Activated effector memory CD4-positive, alpha-beta T cell treated with anti-CD3 and anti-CD28 coated beads, Interleukin-2, amount 50 U/mL, for 16 hours (primary cell): ENCODE data around the gene PDK2.
"Not testable (repeated sequence)": the region's sequence is repeated elsewhere in the genome, so short reads cannot be mapped to it uniquely, and the experiment has no call there.

Experiments
- DNase-seq: peaks from one replicate; pipeline ENCODE4 v3.0.0-alpha.2; 2020

PDK2 gene

DNA sequence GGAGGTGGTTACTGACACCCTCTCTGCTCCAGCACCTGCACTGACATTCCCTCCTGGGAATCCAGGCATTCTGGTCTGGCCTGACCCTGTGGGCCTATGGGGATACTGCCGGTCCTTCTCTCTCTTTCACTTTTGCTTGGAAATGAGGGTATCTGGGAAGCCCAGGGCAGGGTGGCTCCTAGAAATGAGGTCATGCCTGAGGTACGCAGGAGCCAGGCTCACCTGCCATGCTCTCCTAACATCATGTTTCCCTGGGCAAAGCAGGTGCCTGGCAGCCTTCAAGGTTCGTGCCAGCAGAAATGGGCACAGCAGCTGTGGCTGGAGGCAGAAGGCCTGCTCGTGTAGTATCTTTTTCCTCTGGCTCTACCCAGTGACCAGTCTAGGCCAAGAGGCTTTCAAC is 35.9 kb upstream of the PDK2 start:
- DNase-seq = no peak

DNA sequence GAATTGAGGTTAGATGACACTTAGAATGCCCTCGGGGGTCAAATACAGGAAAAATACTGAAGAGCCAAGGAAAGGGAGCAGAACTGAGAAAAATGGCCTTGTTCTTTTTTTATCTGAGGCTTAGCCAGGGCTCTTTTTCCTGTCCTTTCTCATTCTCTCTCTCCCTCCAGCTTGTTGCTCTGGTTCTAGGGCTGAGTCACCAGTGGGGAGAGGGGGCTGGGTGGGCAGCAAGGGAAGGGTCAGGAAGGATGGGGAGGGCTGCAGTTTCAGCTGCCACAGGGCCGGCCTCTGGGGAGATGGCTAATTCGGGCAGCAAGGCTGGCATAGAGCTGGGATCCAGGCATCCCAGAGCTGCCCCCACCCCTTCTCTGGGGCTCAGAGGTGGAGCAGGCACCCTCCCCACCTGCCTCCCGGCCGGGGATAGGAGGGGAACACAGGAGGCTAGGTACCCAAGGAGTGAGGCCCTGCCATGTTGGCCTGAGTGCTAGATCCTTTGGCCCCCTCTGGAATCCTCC is 35.3 kb upstream of the PDK2 start:
- no peak for DNase-seq

GRCh38 chr17:50060951-50061712 is 34.0 kb upstream of the PDK2 start:
- no peak for DNase-seq

DNA sequence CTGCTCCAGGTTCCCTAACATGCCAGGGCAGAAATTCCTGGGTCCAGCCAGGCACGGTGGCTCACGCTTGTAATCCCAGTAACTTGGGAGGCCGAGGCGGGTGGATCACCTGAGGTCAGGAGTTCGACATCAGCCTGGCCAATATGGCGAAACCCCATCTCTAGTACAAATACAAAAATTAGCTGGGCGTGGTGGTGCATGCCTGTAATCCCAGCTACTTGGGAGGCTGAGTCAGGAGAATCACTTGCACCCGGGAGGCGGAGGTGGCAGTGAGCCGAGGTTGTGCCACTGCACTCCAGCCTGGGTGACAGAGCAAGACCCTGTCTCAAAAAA is 33.5 kb upstream of the PDK2 start:
- not testable (repeated sequence) for DNase-seq

- no peak for DNase-seq
These were observed 32.6 kb upstream of the PDK2 start for GRCh38 chr17:50062293-50063243.

GRCh38 chr17:50063561-50064252 is 31.4 kb upstream of the PDK2 start:
- DNase-seq = no peak

GRCh38 chr17:50064253-50065001 is 30.7 kb upstream of the PDK2 start:
- DNase-seq = no peak

GRCh38 chr17:50065056-50065455 is 30.1 kb upstream of the PDK2 start:
- no peak for DNase-seq

DNA sequence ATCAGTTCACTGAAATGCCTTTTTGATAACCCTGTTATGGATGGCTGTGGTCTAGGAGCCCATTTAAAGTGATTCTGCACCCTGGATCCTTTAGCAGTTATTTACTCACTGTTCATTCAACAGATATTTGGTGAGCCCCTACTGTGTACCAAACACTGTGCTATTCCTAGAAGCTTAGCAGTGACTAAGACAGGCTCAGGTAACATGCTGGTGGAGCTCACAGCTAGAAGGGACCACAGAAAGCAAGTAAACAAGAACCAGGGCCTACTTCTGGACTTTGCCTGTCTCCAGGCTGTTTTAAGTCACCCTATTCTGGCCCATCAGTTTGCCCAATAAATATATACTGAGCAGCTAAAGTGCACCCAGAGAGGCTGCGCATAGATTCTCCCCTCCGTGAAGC is 28.2 kb upstream of the PDK2 start:
- no peak for DNase-seq

- no peak for DNase-seq
These were observed 27.2 kb upstream of the PDK2 start for GRCh38 chr17:50067996-50068395.

GRCh38 chr17:50070908-50071680 is 24.1 kb upstream of the PDK2 start:
- DNase-seq = no peak

DNA sequence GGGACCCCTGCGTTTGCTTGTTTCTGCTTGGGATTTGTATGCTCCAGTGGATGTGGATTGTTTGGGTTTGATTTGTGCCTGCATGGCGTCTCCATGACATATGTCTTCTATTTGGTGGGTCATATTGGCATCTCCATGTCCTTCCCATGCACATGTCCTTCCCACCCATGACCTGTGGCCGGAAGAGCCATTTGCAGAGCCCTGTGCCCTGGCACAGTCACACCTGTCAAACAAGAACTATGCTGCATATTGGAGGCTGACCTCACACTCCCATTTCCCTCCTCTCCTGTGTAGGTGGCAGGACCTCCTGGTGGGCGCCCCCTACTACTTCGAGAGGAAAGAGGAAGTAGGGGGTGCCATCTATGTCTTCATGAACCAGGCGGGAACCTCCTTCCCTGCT is 23.5 kb upstream of the PDK2 start:
- no peak for DNase-seq

- DNase-seq = no peak
These were observed 23.0 kb upstream of the PDK2 start for GRCh38 chr17:50072130-50072529.

GRCh38 chr17:50072925-50073324 is 22.2 kb upstream of the PDK2 start:
- DNase-seq = no peak

GRCh38 chr17:50074227-50074626 is 20.9 kb upstream of the PDK2 start:
- no peak for DNase-seq

DNA sequence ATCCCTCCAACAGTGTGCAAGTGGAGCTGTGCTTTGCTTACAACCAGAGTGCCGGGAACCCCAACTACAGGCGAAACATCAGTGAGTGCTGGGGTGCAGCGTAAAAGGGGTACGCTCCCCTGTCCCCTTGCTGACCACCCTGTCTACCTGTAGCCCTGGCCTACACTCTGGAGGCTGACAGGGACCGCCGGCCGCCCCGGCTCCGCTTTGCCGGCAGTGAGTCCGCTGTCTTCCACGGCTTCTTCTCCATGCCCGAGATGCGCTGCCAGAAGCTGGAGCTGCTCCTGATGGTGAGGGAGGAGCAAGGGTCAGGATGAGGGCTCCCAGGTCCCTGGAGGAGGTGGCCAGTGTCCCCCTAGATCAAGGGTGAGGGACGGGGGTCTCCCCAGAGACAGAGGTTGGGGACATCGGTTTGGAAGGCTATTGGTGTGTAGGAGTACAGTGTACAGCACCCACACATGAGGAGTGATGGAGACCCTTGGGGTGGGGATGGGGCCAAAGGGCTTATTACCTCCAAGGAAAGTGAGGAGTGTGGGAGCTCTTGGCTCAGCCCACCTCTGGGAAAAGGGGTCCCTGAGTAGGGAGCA is 19.6 kb upstream of the PDK2 start:
- no peak for DNase-seq

GRCh38 chr17:50076221-50076590 is 18.9 kb upstream of the PDK2 start:
- no peak for DNase-seq

DNA sequence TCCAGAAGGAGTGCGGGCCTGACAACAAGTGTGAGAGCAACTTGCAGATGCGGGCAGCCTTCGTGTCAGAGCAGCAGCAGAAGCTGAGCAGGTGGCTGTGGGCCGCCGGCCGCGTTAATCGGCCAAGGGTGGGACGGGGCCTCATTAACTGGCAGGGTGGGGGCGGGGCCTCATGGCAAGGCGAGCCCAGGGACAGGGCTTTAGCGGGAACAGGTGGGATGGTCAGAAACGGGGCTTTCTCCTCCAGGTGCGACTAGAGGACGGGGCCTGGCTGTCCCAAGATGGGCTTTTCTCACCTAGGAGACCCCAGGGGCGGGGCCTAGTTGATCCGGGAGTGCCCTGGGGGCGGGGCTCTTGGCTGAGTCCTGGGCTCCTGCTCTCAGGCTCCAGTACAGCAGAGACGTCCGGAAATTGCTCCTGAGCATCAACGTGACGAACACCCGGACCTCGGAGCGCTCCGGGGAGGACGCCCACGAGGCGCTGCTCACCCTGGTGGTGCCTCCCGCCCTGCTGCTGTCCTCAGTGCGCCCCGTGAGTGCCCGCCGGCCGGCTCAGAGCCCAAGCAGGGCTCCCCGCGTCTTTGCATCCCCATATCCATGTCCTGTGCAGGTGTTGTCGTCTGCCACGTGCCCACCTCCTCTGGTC is 18.4 kb upstream of the PDK2 start:
- DNase-seq = no peak

DNA sequence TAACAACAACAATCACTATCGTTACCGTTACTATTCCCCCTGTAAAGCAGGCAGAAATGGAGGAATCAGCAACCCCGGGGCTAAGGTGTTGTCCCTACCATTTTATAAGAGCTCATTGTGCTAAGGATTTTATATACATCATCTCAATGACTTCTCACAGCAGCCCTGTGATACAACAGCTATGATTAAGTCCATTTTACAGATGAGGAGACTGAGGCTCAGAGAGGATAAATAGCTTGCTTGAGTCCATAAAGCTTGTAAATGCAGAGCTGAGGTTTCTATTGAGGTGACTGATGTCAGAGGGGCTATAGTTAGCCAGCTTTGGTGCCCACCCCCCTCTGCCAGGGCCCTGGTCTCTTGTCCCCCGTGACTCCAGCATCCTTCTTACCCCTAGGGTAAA is 16.7 kb upstream of the PDK2 start:
- no peak for DNase-seq

DNA sequence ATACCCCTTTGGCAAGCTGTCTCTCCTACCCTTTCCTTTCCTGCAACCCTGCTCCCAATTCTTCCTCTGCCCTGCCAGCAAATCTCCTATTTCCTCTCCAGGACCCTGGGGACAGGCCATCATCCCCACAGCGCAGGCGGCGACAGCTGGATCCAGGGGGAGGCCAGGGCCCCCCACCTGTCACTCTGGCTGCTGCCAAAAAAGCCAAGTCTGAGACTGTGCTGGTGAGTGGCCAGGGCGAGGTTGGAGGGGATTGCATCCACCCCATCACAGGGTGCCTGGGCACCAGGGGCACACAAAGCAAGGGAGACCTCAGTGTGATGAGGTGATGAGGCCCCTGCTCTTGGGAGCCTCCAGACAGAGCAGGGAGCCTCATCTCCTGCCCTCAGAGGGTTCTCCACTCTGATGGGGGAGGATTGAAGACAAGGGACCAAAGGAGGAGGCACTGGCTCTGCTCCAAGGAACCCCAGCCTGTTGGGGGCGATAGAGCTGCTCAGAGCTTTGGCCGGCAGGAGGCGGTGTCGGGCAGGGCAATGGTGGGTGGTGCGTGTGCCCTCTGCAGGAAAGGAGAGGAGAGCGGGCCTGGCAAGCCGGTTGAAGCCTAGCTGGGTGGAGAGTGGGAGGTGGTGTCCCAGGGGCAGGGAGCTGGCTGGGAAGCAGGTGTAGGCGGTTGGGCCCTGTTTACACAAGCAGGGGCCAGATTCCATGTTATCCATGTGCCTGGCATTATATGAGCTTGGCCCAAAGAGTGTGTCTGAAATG is 15.6 kb upstream of the PDK2 start:
- DNase-seq = no peak
